Liver (tissue), 9 donors: ENCODE measurements around the gene OGFOD1. TPM values are rescaled to one million over a fixed set of nuclear protein-coding genes. Genes with fewer than 3 reads are reported as not detected.

Experiments used
- DNase-seq: peaks from one replicate; pipeline ENCODE4 v3.0.0-alpha.2; 2017; ENCODE audit warnings: low spot score
- H3K27ac ChIP-seq, 2 donors: one replicate each; pipeline ENCODE4 v1.7.0; 2013; ENCODE audit warnings: inconsistent platforms in 2 of 2, low read length in 2 of 2, control low read depth in 1 of 2, low read depth in 1 of 2, mild to moderate bottlenecking in 1 of 2
- H3K27me3 ChIP-seq, 4 donors: one replicate each; pipeline versions ENCODE4 v1.6.1 to v1.7.0; 2013; ENCODE audit warnings: low read length in 3 of 4, inconsistent platforms in 1 of 4, mild to moderate bottlenecking in 1 of 4, moderate library complexity in 1 of 4; ENCODE audit not compliant: control insufficient read depth in 4 of 4, insufficient read depth in 4 of 4
- H3K36me3 ChIP-seq, 4 donors: one replicate each; pipeline versions ENCODE4 v1.6.1 to v1.7.0; 2013; ENCODE audit warnings: low read length in 3 of 4, mild to moderate bottlenecking in 3 of 4, low read depth in 1 of 4, moderate library complexity in 1 of 4; ENCODE audit not compliant: control insufficient read depth in 4 of 4, insufficient read depth in 3 of 4
- H3K4me1 ChIP-seq, 4 donors: one replicate each; pipeline versions ENCODE4 v1.6.1 to v1.7.0; 2013; ENCODE audit warnings: low read length in 3 of 4, mild to moderate bottlenecking in 3 of 4, moderate library complexity in 1 of 4; ENCODE audit not compliant: control insufficient read depth in 4 of 4, insufficient read depth in 4 of 4
- H3K4me3 ChIP-seq, 3 donors: one replicate each; pipeline versions ENCODE4 v1.6.1 to v1.7.0; 2013; ENCODE audit warnings: low read length in 3 of 3, control low read depth in 1 of 3, low read depth in 1 of 3, mild to moderate bottlenecking in 1 of 3
- H3K9ac ChIP-seq, 2 donors: one replicate each; pipeline ENCODE4 v1.7.0; 2013; ENCODE audit warnings: low read length in 2 of 2, mild to moderate bottlenecking in 2 of 2, moderate library complexity in 2 of 2, control low read depth in 1 of 2, low read depth in 1 of 2
- H3K9me3 ChIP-seq, 4 donors: one replicate each; pipeline versions ENCODE4 v1.6.1 to v1.7.0; 2013; ENCODE audit warnings: low read length in 3 of 4; ENCODE audit not compliant: control insufficient read depth in 4 of 4
- ATF3 ChIP-seq: IDR thresholded peaks from 2 replicates; pipeline ENCODE4 v1.6.1; 2016; ENCODE audit warnings: antibody characterized with exemption
- CTCF ChIP-seq: fragments of 150-350 bp; IDR thresholded peaks from 2 replicates; pipeline ENCODE4 v1.5.1; 2017; ENCODE audit warnings: improper control_type of control experiment, low read depth, low read length; ENCODE audit not compliant: missing input control
- EGR1 ChIP-seq, 2 donors: IDR thresholded peaks; 2 replicates each; pipeline ENCODE4 v1.6.1; 2016 to 2018; ENCODE audit warnings: antibody characterized with exemption in 2 of 2, low read depth in 2 of 2
- FOXA1 ChIP-seq: IDR thresholded peaks from 2 replicates; pipeline ENCODE4 v1.6.1; 2016; ENCODE audit warnings: antibody characterized with exemption
- FOXA2 ChIP-seq: IDR thresholded peaks from 2 replicates; pipeline ENCODE4 v1.6.1; 2016; ENCODE audit warnings: antibody characterized with exemption
- GABPA ChIP-seq, 2 donors: IDR thresholded peaks in 1 of 2; conservative IDR thresholded peaks in 1 of 2; 2 replicates each; pipeline ENCODE4 v1.6.1; 2016; ENCODE audit warnings: antibody characterized with exemption in 2 of 2, mild to moderate bottlenecking in 1 of 2, moderate library complexity in 1 of 2
- HNF4G ChIP-seq: IDR thresholded peaks from 2 replicates; pipeline ENCODE4 v1.6.1; 2016; ENCODE audit warnings: antibody characterized with exemption
- MAX ChIP-seq: IDR thresholded peaks from 2 replicates; pipeline ENCODE4 v1.6.1; 2016; ENCODE audit warnings: antibody characterized with exemption
- NR2F2 ChIP-seq: IDR thresholded peaks from 2 replicates; pipeline ENCODE4 v1.6.1; 2016; ENCODE audit warnings: antibody characterized with exemption
- RAD21 ChIP-seq, 2 donors: IDR thresholded peaks; 2 replicates each; pipeline ENCODE4 v1.6.1; 2016; ENCODE audit warnings: antibody characterized with exemption in 2 of 2, mild to moderate bottlenecking in 2 of 2
- REST ChIP-seq: IDR thresholded peaks from 2 replicates; pipeline ENCODE4 v1.6.1; 2016; ENCODE audit warnings: antibody characterized with exemption, mild to moderate bottlenecking
- RXRA ChIP-seq, 2 donors: IDR thresholded peaks; 2 replicates each; pipeline ENCODE4 v1.6.1; 2017 to 2018; ENCODE audit warnings: antibody characterized with exemption in 2 of 2, mild to moderate bottlenecking in 1 of 2
- TAF1 ChIP-seq: conservative IDR thresholded peaks from 2 replicates; pipeline ENCODE4 v1.6.1; 2016; ENCODE audit warnings: antibody characterized with exemption, mild to moderate bottlenecking
- ZBTB33 ChIP-seq: IDR thresholded peaks from 2 replicates; pipeline ENCODE4 v1.6.1; 2016; ENCODE audit warnings: antibody characterized with exemption
- WGBS: extraction: QIAGEN DNeasy Blood & Tissue Kit; methylation state at CpG from one replicate; pipeline ENCODE4 v1.1.7; 2013; 5-methylcytosine and 5-hydroxymethylcytosine counted together
- polyA plus RNA-seq, 2 donors: library from polyadenylated mRNA; stranded (reverse) in 1 of 2; unstranded in 1 of 2; fragments of 200-250 nt in 1 of 2; fragments of >200 nt in 1 of 2; fragmentation: Nextera tagmentation in 1 of 2; extraction: Ambion mirVana in 1 of 2; gene quantifications; one replicate each; pipeline versions ENCODE4 v1.2.1 to v1.2.3, GENCODE V29; 2013 to 2015
- total RNA-seq, 2 donors: library from RNA; depleted of rRNA; stranded (reverse); fragments of >200 nt; gene quantifications; one replicate each; pipeline ENCODE4 v1.2.3, GENCODE V29; 2014
- donor health status: healthy.
- donor health status: healthy.
- donor health status: healthy.
- donor health status: healthy.
- donor health status: healthy.

Gene OGFOD1
- total and polyA plus RNA-seq, 4 donors, result 15.5 to 40.2 (median 21.2) TPM

- WGBS, result 88% methylated on average over 7 of the region's 7 CpGs
Observed at GRCh38 chr16:56480776-56481467, 29.6 kb downstream of the OGFOD1 start.

GRCh38 chr16:56481468-56482122, 30.2 kb downstream of the OGFOD1 start:
- WGBS, result over 99% methylated on average over 2 of the region's 2 CpGs
- Histone ChIP-seq H3K36me3 (peaks cover 3 to 29% (median 19%) of the 10 kb centered on the region in 4 donors), H3K9me3 (no peaks in the 10 kb centered on the region), H3K4me1 (no peaks in the 10 kb centered on the region), H3K27ac (no peak overlapping the region), H3K27me3 (no peaks in the 10 kb centered on the region), H3K4me3 (no peak overlapping the region), H3K9ac (no peak overlapping the region)
- no peak for DNase-seq
- TF ChIP-seq REST, result no peak
- TF ChIP-seq MAX, result no peak
- TF ChIP-seq TAF1, result no peak
- TF ChIP-seq NR2F2, result no peak
- no peak for TF ChIP-seq RAD21 (IDR thresholded peaks at IDR 0.05)
- TF ChIP-seq ATF3, result no peak
- TF ChIP-seq EGR1 (IDR thresholded peaks at IDR 0.05; ENCODE audit: low read depth in 2 of 2), result no peak
- no peak for TF ChIP-seq FOXA1
- TF ChIP-seq HNF4G, result no peak
- TF ChIP-seq GABPA (IDR thresholded peaks at IDR 0.05 in 1 of 2, conservative IDR thresholded peaks at IDR 0.05 in 1 of 2), result no peak
- no peak for TF ChIP-seq FOXA2
- no peak for TF ChIP-seq RXRA (IDR thresholded peaks at IDR 0.05)
- TF ChIP-seq CTCF, result no peak
- no peak for TF ChIP-seq ZBTB33

More at GRCh38 chr16:56480776-56481467, 29.6 kb downstream of the OGFOD1 start:
- no peaks in the 10 kb centered on the region for H3K27me3 ChIP-seq
- no peak for TF ChIP-seq RXRA (IDR thresholded peaks at IDR 0.05)
- no peaks in the 10 kb centered on the region for H3K9me3 ChIP-seq
- H3K4me3 ChIP-seq, result no peak overlapping the region
- DNase-seq, result no peak
- H3K36me3 ChIP-seq, result peaks cover 3 to 36% (median 24%) of the 10 kb centered on the region in 4 donors
- no peaks in the 10 kb centered on the region for H3K4me1 ChIP-seq
- no peak overlapping the region for H3K27ac ChIP-seq
- no peak overlapping the region for H3K9ac ChIP-seq
